ENCODE results near the gene AKT1. TPM values are rescaled to one million over a fixed set of nuclear protein-coding genes. Genes with fewer than 3 reads are reported as not detected.
"Not testable (repeated sequence)": the region's sequence is repeated elsewhere in the genome, so short reads cannot be mapped to it uniquely, and the experiment has no call there.

AKT1 gene
- polyA plus RNA-seq, 6 donors from 2014 or later: 6.3 to 22.0 (median 14.1) TPM

- ATAC-seq (ENCODE audit: low read depth in 2 of 2) (no peak), DNase-seq (no peak)
- peaks cover 0 to 23% (median 4%) of the 10 kb centered on the region in 3 donors for H3K27me3 Mint-ChIP-seq
- H3K9me3 Mint-ChIP-seq: no peaks in the 10 kb centered on the region
- peaks cover 0 to 6% (median 0%) of the 10 kb centered on the region in 3 donors for H3K4me1 Mint-ChIP-seq
- no peak overlapping the region for H3K4me3 Mint-ChIP-seq
- H3K27ac Mint-ChIP-seq: peak overlapping the region in 1 of 6 donors; percentile 21
- no peaks in the 10 kb centered on the region for H3K36me3 Mint-ChIP-seq
Observed at GRCh38 chr14:104732355-104732804, 63.2 kb downstream of the AKT1 start.

- Mint-ChIP-seq H3K36me3 (no peaks in the 10 kb centered on the region), H3K27ac (no peak overlapping the region), H3K9me3 (no peaks in the 10 kb centered on the region), H3K4me1 (peaks cover 0 to 6% (median 0%) of the 10 kb centered on the region in 3 donors), H3K27me3 (peaks cover 0 to 27% (median 8%) of the 10 kb centered on the region in 3 donors), H3K4me3 (no peak overlapping the region)
- ATAC-seq (ENCODE audit: low read depth in 2 of 2): peak in 1 of 2 donors; percentile 55
- DNase-seq: no peak
Observed at GRCh38 chr14:104731320-104732294, 63.9 kb downstream of the AKT1 start.

GRCh38 chr14:104730487-104730886 is 65.1 kb downstream of the AKT1 start:
- DNase-seq: no peak
- H3K36me3 Mint-ChIP-seq: no peaks in the 10 kb centered on the region
- peaks cover 0 to 6% (median 0%) of the 10 kb centered on the region in 3 donors for H3K4me1 Mint-ChIP-seq
- H3K4me3 Mint-ChIP-seq: no peak overlapping the region
- peaks cover 0 to 22% (median 8%) of the 10 kb centered on the region in 3 donors for H3K27me3 Mint-ChIP-seq
- H3K9me3 Mint-ChIP-seq: no peaks in the 10 kb centered on the region
- no peak overlapping the region for H3K27ac Mint-ChIP-seq
- no peak for ATAC-seq (ENCODE audit: low read depth in 2 of 2)

GRCh38 chr14:104729835-104730181 is 65.7 kb downstream of the AKT1 start:
- no peaks in the 10 kb centered on the region for H3K36me3 Mint-ChIP-seq
- H3K9me3 Mint-ChIP-seq: no peaks in the 10 kb centered on the region
- peaks cover 0 to 22% (median 8%) of the 10 kb centered on the region in 3 donors for H3K27me3 Mint-ChIP-seq
- H3K4me3 Mint-ChIP-seq: no peak overlapping the region
- ATAC-seq (ENCODE audit: low read depth in 2 of 2) (no peak), DNase-seq (no peak)
- peaks cover 0 to 6% (median under 1%) of the 10 kb centered on the region in 3 donors for H3K4me1 Mint-ChIP-seq
- H3K27ac Mint-ChIP-seq: peak overlapping the region in 1 of 6 donors; percentile 14

GRCh38 chr14:104729176-104729834 is 66.2 kb downstream of the AKT1 start:
- not testable (repeated sequence) for DNase-seq; ATAC-seq (ENCODE audit: low read depth in 2 of 2); H3K36me3 Mint-ChIP-seq; H3K9me3 Mint-ChIP-seq; H3K4me3 Mint-ChIP-seq; H3K4me1 Mint-ChIP-seq
- Mint-ChIP-seq H3K27me3 (peaks cover 0 to 22% (median 8%) of the 10 kb centered on the region in 3 donors), H3K27ac (peak overlapping the region in 1 of 6 donors; percentile 28)

- DNase-seq (no peak), ATAC-seq (ENCODE audit: low read depth in 2 of 2) (no peak)
- Mint-ChIP-seq H3K4me3 (no peak overlapping the region), H3K9me3 (no peaks in the 10 kb centered on the region), H3K27ac (peak overlapping the region in 1 of 6 donors; percentile 28), H3K27me3 (peaks cover 0 to 22% (median 8%) of the 10 kb centered on the region in 3 donors), H3K36me3 (no peaks in the 10 kb centered on the region), H3K4me1 (peaks cover 0 to 6% (median 5%) of the 10 kb centered on the region in 3 donors)
Observed at GRCh38 chr14:104728631-104729030, 66.9 kb downstream of the AKT1 start.

GRCh38 chr14:104726600-104727451 is 68.7 kb downstream of the AKT1 start:
- Mint-ChIP-seq H3K9me3 (no peaks in the 10 kb centered on the region), H3K27me3 (peaks cover 0 to 15% (median 8%) of the 10 kb centered on the region in 3 donors), H3K4me1 (peaks cover 0 to 6% (median 5%) of the 10 kb centered on the region in 3 donors), H3K4me3 (no peak overlapping the region), H3K27ac (peak overlapping the region in 1 of 6 donors; percentile 95), H3K36me3 (no peaks in the 10 kb centered on the region)
- ATAC-seq (ENCODE audit: low read depth in 2 of 2) (no peak), DNase-seq (no peak)

- Mint-ChIP-seq H3K4me1 (peaks cover 0 to 6% (median 5%) of the 10 kb centered on the region in 3 donors), H3K27ac (no peak overlapping the region), H3K27me3 (peaks cover 0 to 15% (median 8%) of the 10 kb centered on the region in 3 donors), H3K36me3 (no peaks in the 10 kb centered on the region), H3K4me3 (peak overlapping the region in 5 of 8 donors; percentile 30 to 66 (median 60)), H3K9me3 (no peaks in the 10 kb centered on the region)
- ATAC-seq (ENCODE audit: low read depth in 2 of 2): no peak
- DNase-seq: no peak
Observed at GRCh38 chr14:104725772-104726548, 69.6 kb downstream of the AKT1 start.

GRCh38 chr14:104724981-104725771 is 70.4 kb downstream of the AKT1 start:
- Mint-ChIP-seq H3K9me3 (no peaks in the 10 kb centered on the region), H3K4me1 (peaks cover 0 to 6% (median 5%) of the 10 kb centered on the region in 3 donors), H3K36me3 (no peaks in the 10 kb centered on the region), H3K27me3 (peaks cover 0 to 15% (median 8%) of the 10 kb centered on the region in 3 donors), H3K27ac (peak overlapping the region in 1 of 6 donors; percentile 24), H3K4me3 (peak overlapping the region; percentile 30 to 77 (median 65))
- no peak for DNase-seq
- no peak for ATAC-seq (ENCODE audit: low read depth in 2 of 2)

GRCh38 chr14:104724407-104724980 is 71.1 kb downstream of the AKT1 start:
- Mint-ChIP-seq H3K4me1 (peaks cover 0 to 10% (median 5%) of the 10 kb centered on the region in 3 donors), H3K4me3 (peak overlapping the region in 7 of 8 donors; percentile 30 to 77 (median 60)), H3K27ac (peak overlapping the region in 2 of 6 donors; percentile 20 to 24), H3K9me3 (no peaks in the 10 kb centered on the region), H3K27me3 (peaks cover 0 to 15% (median 8%) of the 10 kb centered on the region in 3 donors), H3K36me3 (no peaks in the 10 kb centered on the region)
- DNase-seq (no peak), ATAC-seq (ENCODE audit: low read depth in 2 of 2) (no peak)

- peaks cover 0 to 6% (median 5%) of the 10 kb centered on the region in 3 donors for H3K4me1 Mint-ChIP-seq
- peak within 1 kb of the TSS; percentile 30 to 84 (median 66) for H3K4me3 Mint-ChIP-seq
- no peaks in the 10 kb centered on the region for H3K9me3 Mint-ChIP-seq
- H3K27ac Mint-ChIP-seq: peak within 1 kb of the TSS in 3 of 6 donors; percentile 20 to 29 (median 24)
- H3K36me3 Mint-ChIP-seq: no peaks in the 10 kb centered on the region
- ATAC-seq (ENCODE audit: low read depth in 2 of 2): peak; percentile 76 to 78
- peaks cover 0 to 13% (median 8%) of the 10 kb centered on the region in 3 donors for H3K27me3 Mint-ChIP-seq
- peak; percentile 67 for DNase-seq
Observed at GRCh38 chr14:104723651-104724406, 71.7 kb downstream of the AKT1 start, which contains the start of gene ADSS1. TSS of gene ADSS1 (plus strand) at chr14:104724229. CDS start at chr14:104724271, 42 bp downstream.

Data from naive B cell (primary cell).